ENCODE results near the gene MYO7B. TPM values are rescaled to one million over a fixed set of nuclear protein-coding genes. Genes with fewer than 3 reads are reported as not detected.

MYO7B gene
- total and polyA plus RNA-seq, 9 of the 15 experiments (the other 6 are each of a cell fraction or from before 2014, with no cell fraction given): 0.08 TPM; not detected in 8

DNA sequence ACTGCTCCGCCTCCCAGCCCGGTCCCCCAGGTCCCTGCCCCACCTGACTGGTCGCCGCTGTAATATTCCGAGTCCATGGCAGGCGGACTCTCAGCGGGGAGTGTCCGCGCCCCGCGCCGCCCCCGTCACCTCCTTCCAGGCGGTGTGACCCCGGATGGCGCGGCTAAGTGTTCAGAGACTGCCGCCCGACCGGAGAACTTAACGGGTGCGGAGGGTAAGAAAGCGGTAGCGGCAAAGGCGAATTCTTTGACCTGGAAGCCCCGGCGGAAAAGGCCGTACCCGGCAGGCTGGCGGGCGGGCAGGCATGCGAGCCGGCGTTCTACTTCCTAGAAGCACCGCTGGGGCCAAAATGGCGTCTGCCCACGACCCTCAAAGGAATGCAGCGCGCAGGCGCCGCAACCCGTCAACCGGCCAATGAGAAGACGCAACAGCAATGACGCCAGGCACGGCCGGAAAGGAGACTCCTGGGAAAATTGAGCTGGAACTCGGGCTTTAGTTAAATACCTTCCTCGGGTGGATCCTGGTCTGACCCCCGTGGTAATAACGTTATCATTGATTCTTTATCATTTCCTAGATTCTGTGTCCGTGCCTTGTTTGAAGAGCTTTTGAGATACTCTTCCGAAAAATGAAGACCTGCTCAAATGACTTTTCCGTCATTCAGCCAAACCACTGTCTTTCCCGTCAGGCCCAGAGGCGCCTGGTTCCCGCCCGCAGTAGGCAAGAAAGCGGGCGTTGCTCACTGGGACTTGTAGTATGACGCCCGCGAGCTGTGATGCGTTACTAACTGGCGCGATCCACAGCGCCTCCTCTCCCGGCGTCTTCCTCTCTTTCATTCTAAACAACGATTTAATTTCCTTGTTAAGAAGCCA, 9.1 kb upstream of the MYO7B start, which contains the start of gene IWS1 (continued):
- TF ChIP-seq KDM4B (IDR thresholded peaks at IDR 0.05; ENCODE audit: borderline replicate concordance in 2 of 2, low read depth in 1 of 2): 0 out of 4 replicates have a peak, but pooled peaks of 1 of the 2 experiments have one; percentile 30
- TF ChIP-seq EP400 (IDR thresholded peaks at IDR 0.05): peak; percentile 93
- no peak for TF ChIP-seq NEUROD1 (IDR thresholded peaks at IDR 0.05; ENCODE audit: borderline replicate concordance, low read depth, low read length, partially characterized antibody)
- peak; percentile 82 for TF ChIP-seq TAF7 (tag; IDR thresholded peaks at IDR 0.05)
- no peak for TF ChIP-seq HNRNPH1 (optimal IDR thresholded peaks at IDR 0.05; ENCODE audit: low read depth, low read length)
- TF ChIP-seq ZNF668 (CRISPR knock-in tag; IDR thresholded peaks at IDR 0.05): 0 out of 2 replicates have a peak, but pooled peaks have one; percentile 16
- TF ChIP-seq IFI16 (CRISPR knock-in tag; IDR thresholded peaks at IDR 0.05): no peak
- TF ChIP-seq, protein P1, sequence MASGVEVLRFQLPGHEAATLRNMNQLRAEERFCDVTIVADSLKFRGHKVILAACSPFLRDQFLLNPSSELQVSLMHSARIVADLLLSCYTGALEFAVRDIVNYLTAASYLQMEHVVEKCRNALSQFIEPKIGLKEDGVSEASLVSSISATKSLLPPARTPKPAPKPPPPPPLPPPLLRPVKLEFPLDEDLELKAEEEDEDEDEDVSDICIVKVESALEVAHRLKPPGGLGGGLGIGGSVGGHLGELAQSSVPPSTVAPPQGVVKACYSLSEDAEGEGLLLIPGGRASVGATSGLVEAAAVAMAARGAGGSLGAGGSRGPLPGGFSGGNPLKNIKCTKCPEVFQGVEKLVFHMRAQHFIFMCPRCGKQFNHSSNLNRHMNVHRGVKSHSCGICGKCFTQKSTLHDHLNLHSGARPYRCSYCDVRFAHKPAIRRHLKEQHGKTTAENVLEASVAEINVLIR (CRISPR knock-in tag; IDR thresholded peaks at IDR 0.05): peak; percentile 76
- TF ChIP-seq XRCC5 (IDR thresholded peaks at IDR 0.05; ENCODE audit: low read depth, low read length): 0 out of 2 replicates have a peak, but pooled peaks have one; percentile 48
- no peak for TF ChIP-seq SMARCE1 (IDR thresholded peaks at IDR 0.05)
- no peak for TF ChIP-seq ZFP36 (IDR thresholded peaks at IDR 0.05; ENCODE audit: low read depth, low read length, partially characterized antibody)
- peak; percentile 63; the same call in 1 of the 2 replicates for TF ChIP-seq LCOR (CRISPR knock-in tag; IDR thresholded peaks at IDR 0.05)
- TF ChIP-seq HDAC1 (IDR thresholded peaks at IDR 0.05): peak in 1 of 2 experiments; percentile 75; a peak in 2 of 4 replicates
- TF ChIP-seq, protein P2, sequence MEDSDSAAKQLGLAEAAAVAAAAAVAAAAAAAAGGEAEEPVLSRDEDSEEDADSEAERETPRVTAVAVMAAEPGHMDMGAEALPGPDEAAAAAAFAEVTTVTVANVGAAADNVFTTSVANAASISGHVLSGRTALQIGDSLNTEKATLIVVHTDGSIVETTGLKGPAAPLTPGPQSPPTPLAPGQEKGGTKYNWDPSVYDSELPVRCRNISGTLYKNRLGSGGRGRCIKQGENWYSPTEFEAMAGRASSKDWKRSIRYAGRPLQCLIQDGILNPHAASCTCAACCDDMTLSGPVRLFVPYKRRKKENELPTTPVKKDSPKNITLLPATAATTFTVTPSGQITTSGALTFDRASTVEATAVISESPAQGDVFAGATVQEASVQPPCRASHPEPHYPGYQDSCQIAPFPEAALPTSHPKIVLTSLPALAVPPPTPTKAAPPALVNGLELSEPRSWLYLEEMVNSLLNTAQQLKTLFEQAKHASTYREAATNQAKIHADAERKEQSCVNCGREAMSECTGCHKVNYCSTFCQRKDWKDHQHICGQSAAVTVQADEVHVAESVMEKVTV (CRISPR knock-in tag; IDR thresholded peaks at IDR 0.05): no peak
- TF ChIP-seq ZFX (CRISPR knock-in tag; IDR thresholded peaks at IDR 0.05): peak; percentile 87
- no peak for TF ChIP-seq ZBTB17 (CRISPR knock-in tag; IDR thresholded peaks at IDR 0.05)
- peak; percentile 83; the same call in 1 of the 2 replicates for TF ChIP-seq CREB1 (IDR thresholded peaks at IDR 0.05)
- TF ChIP-seq CREB1 (CRISPR knock-in tag; IDR thresholded peaks at IDR 0.05): peak; percentile 86
- TF ChIP-seq, protein P3, sequence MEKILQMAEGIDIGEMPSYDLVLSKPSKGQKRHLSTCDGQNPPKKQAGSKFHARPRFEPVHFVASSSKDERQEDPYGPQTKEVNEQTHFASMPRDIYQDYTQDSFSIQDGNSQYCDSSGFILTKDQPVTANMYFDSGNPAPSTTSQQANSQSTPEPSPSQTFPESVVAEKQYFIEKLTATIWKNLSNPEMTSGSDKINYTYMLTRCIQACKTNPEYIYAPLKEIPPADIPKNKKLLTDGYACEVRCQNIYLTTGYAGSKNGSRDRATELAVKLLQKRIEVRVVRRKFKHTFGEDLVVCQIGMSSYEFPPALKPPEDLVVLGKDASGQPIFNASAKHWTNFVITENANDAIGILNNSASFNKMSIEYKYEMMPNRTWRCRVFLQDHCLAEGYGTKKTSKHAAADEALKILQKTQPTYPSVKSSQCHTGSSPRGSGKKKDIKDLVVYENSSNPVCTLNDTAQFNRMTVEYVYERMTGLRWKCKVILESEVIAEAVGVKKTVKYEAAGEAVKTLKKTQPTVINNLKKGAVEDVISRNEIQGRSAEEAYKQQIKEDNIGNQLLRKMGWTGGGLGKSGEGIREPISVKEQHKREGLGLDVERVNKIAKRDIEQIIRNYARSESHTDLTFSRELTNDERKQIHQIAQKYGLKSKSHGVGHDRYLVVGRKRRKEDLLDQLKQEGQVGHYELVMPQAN (IDR thresholded peaks at IDR 0.05; ENCODE audit: borderline replicate concordance): peak; percentile 64; the same call in 1 of the 2 replicates
- TF ChIP-seq GABPA (tag; conservative IDR thresholded peaks at IDR 0.05; ENCODE audit: low read depth): peak; percentile 74
- TF ChIP-seq TOE1 (IDR thresholded peaks at IDR 0.05; ENCODE audit: borderline replicate concordance): peak; percentile 42; the same call in 1 of the 2 replicates
- no peak for TF ChIP-seq TOE1 (CRISPR knock-in tag; IDR thresholded peaks at IDR 0.05; ENCODE audit: borderline replicate concordance, low read depth)
- TF ChIP-seq HEY1 (CRISPR knock-in tag; IDR thresholded peaks at IDR 0.05; ENCODE audit: borderline replicate concordance): no peak
- no peak for TF ChIP-seq MIER1 (IDR thresholded peaks at IDR 0.05; ENCODE audit: low read depth)

Data from K562 (cell line).